Mucosa of descending colon (tissue), 3 donors: ENCODE results near the gene SLC30A1. TPM values are rescaled to one million over a fixed set of nuclear protein-coding genes. Genes with fewer than 3 reads are reported as not detected.

Experiments
- ATAC-seq: fragments of 200-7000 bp; cut with Tn5 transposase; one replicate; pipeline ENCODE4 v1.9.1; 2020; ENCODE audit warnings: mild to moderate bottlenecking, moderate library complexity
- DNase-seq, 3 donors: peaks; one replicate each; pipeline ENCODE4 v3.0.0-alpha.2; 2020
- H3K36me3 ChIP-seq: fragments of 200-600 bp; one replicate; pipeline ENCODE4 v1.8.0; 2021; ENCODE audit warnings: low read depth, mild to moderate bottlenecking
- H3K4me1 ChIP-seq: fragments of 200-600 bp; one replicate; pipeline ENCODE4 v1.8.0; 2021; ENCODE audit warnings: low read depth, mild to moderate bottlenecking
- H3K4me3 ChIP-seq: fragments of 200-600 bp; one replicate; pipeline ENCODE4 v1.8.0; 2021; ENCODE audit warnings: mild to moderate bottlenecking
- H3K9me3 ChIP-seq: fragments of 200-600 bp; one replicate; pipeline ENCODE4 v1.8.0; 2021; ENCODE audit warnings: mild to moderate bottlenecking
- CTCF ChIP-seq: fragments of 200-600 bp; IDR thresholded peaks from one replicate; pipeline ENCODE4 v1.8.0; 2022; ENCODE audit warnings: antibody characterized with exemption, mild to moderate bottlenecking
- intact Hi-C, 2 donors: fragments of 100-400 bp; cut with DNase I in 1 of 2; cut with micrococcal nuclease in 1 of 2; formaldehyde crosslinking; loops; one replicate each; pipeline versions ENCODE4 v1.11.0 to v1.11.1; 2022; cut with DNase I, micrococcal nuclease
- total RNA-seq, 3 donors: library from RNA; stranded (reverse); fragmentation: NEBNext Ultra II Directional in 2 of 3; extraction: Animal tissue kit (Norgen Biotek cat#: 25700) in 2 of 3; gene quantifications; one replicate each; pipeline versions ENCODE4 v1.2.1 to v1.2.4, GENCODE V29; 2021 to 2023
- donor health status: DM: no; HTN: no; CAD: no; lungs with moderate emphysema.
- donor health status: DM: no; HTN: no; CAD: no.
- donor health status: DM: no; HTN: yes; CAD: no.

Gene SLC30A1
- total RNA-seq, 3 donors from 2014 or later: 20.8 to 43.5 (median 29.2) TPM

GRCh38 chr1:211610779-211611556 lies 32.0 kb upstream of the SLC30A1 start:
- intact Hi-C loops: no loop called here
- Histone ChIP-seq H3K4me3 (no peak overlapping the region), H3K4me1 (peaks cover 11% of the 10 kb centered on the region), H3K36me3 (no peaks in the 10 kb centered on the region), H3K9me3 (no peaks in the 10 kb centered on the region)
- no peak for DNase-seq
- ATAC-seq: no peak
- TF ChIP-seq CTCF: no peak

- Histone ChIP-seq H3K4me3 (no peak overlapping the region), H3K4me1 (peaks cover 11% of the 10 kb centered on the region), H3K9me3 (no peaks in the 10 kb centered on the region), H3K36me3 (no peaks in the 10 kb centered on the region)
- no peak for TF ChIP-seq CTCF
- intact Hi-C loops: no loop called here
- peak; percentile 40 for ATAC-seq
- DNase-seq: no peak
Measured at GRCh38 chr1:211609120-211610024, 30.4 kb upstream of the SLC30A1 start.

GRCh38 chr1:211607754-211608473 lies 29.0 kb upstream of the SLC30A1 start:
- Histone ChIP-seq H3K4me1 (peaks cover 8% of the 10 kb centered on the region), H3K9me3 (no peaks in the 10 kb centered on the region), H3K36me3 (no peaks in the 10 kb centered on the region), H3K4me3 (no peak overlapping the region)
- DNase-seq (no peak), ATAC-seq (peak; percentile 49)
- no peak for TF ChIP-seq CTCF
- intact Hi-C loops: no loop called here

GRCh38 chr1:211606914-211607753 lies 28.2 kb upstream of the SLC30A1 start:
- no peak for TF ChIP-seq CTCF
- no peaks in the 10 kb centered on the region for H3K36me3 ChIP-seq
- H3K9me3 ChIP-seq: no peaks in the 10 kb centered on the region
- DNase-seq (no peak), ATAC-seq (peak; percentile 55)
- H3K4me3 ChIP-seq: no peak overlapping the region
- peaks cover 8% of the 10 kb centered on the region for H3K4me1 ChIP-seq
- intact Hi-C loops: no loop called here
